AG04450 (cell line): Measurements from ENCODE around the gene ADCY5. TPM values are rescaled to one million over a fixed set of nuclear protein-coding genes. Genes with fewer than 3 reads are reported as not detected.

Experiments used
- CTCF ChIA-PET: fragments of 300-600, 350-600 bp; formaldehyde crosslinking; extraction: SDS; loops from one replicate; lab custom pipeline; 2022; ENCODE audit warnings: antibody characterized with exemption, inconsistent platforms; lab: Charles Lee
- POLR2A ChIA-PET: fragments of 350-600 bp; formaldehyde crosslinking; extraction: SDS; loops from one replicate; lab custom pipeline; 2021; ENCODE audit warnings: antibody characterized with exemption, inconsistent platforms; lab: Yijun Ruan, JAX
- DNase-seq: peaks from one replicate; pipeline ENCODE4 v3.0.0-alpha.2; 2011; ENCODE audit warnings: low read depth, low spot score
- H3K27ac ChIP-seq: one replicate; pipeline ENCODE4 v1.5.1; 2012; ENCODE audit warnings: low read depth, low read length, control low read depth
- H3K27me3 ChIP-seq: one replicate; pipeline ENCODE4 v1.6.0; 2012; ENCODE audit warnings: low read length; ENCODE audit not compliant: control insufficient read depth, insufficient read depth
- H3K4me3 ChIP-seq: 2 replicates; pipeline ENCODE4 v1.5.1; 2011; ENCODE audit warnings: mild to moderate bottlenecking, low read depth, low read length, control low read depth
- H3K9me3 ChIP-seq: 2 replicates; pipeline ENCODE4 v1.5.1; 2012; ENCODE audit warnings: low read length; ENCODE audit not compliant: control insufficient read depth, insufficient read depth
- CTCF ChIP-seq: IDR thresholded peaks from 2 replicates; pipeline ENCODE4 v1.5.1; 2011; ENCODE audit warnings: low read depth, low read length, control low read depth, inconsistent platforms
- polyA plus RNA-seq: library from polyadenylated mRNA; depleted of rRNA; stranded (reverse); fragments of >200 nt; gene quantifications from 2 replicates; pipeline ENCODE4 v1.2.3, GENCODE V29; 2011

Gene ADCY5
- polyA plus RNA-seq, 1 experiment, result 0.20 TPM

- ChIA-PET POLR2A (no interaction called here), CTCF (interaction anchor here (0.6 kb wide), 1 partner anchor 172 kb away, joined by 4 read pairs; no protein-coding TSS in a partner anchor)
- no peak for TF ChIP-seq CTCF
- Histone ChIP-seq H3K27ac (no peak overlapping the region), H3K9me3 (no peaks in the 10 kb centered on the region), H3K27me3 (peaks cover 62% of the 10 kb centered on the region), H3K4me3 (no peak overlapping the region)
- DNase-seq, result no peak
These were observed 131.2 kb downstream of the ADCY5 start for GRCh38 chr3:123317716-123318115.

- Histone ChIP-seq H3K27me3 (peaks cover 49% of the 10 kb centered on the region), H3K27ac (no peak overlapping the region), H3K9me3 (no peaks in the 10 kb centered on the region), H3K4me3 (no peak overlapping the region)
- no peak for TF ChIP-seq CTCF
- no peak for DNase-seq
- CTCF ChIA-PET, result no interaction called here
- POLR2A ChIA-PET, result no interaction called here
These were observed 133.7 kb downstream of the ADCY5 start for GRCh38 chr3:123315271-123315595.

GRCh38 chr3:123314359-123315270 lies 134.3 kb downstream of the ADCY5 start:
- H3K4me3 ChIP-seq, result no peak overlapping the region
- H3K27ac ChIP-seq, result no peak overlapping the region
- POLR2A ChIA-PET, result no interaction called here
- H3K27me3 ChIP-seq, result peaks cover 47% of the 10 kb centered on the region
- CTCF ChIA-PET, result interaction anchor here (1.2 kb wide), 1 partner anchor 245 kb away, joined by 3 read pairs; no protein-coding TSS in a partner anchor
- no peak for DNase-seq
- H3K9me3 ChIP-seq, result no peaks in the 10 kb centered on the region
- no peak for TF ChIP-seq CTCF

- H3K9me3 ChIP-seq, result no peaks in the 10 kb centered on the region
- POLR2A ChIA-PET, result no interaction called here
- H3K4me3 ChIP-seq, result no peak overlapping the region
- no peak for TF ChIP-seq CTCF
- H3K27ac ChIP-seq, result no peak overlapping the region
- peaks cover 48% of the 10 kb centered on the region for H3K27me3 ChIP-seq
- no peak for DNase-seq
- CTCF ChIA-PET, result interaction anchor here (1.2 kb wide), 1 partner anchor 246 kb away, joined by 3 read pairs; no protein-coding TSS in a partner anchor
These were observed 135.0 kb downstream of the ADCY5 start for GRCh38 chr3:123313889-123314288.
